T47D (cell line): ENCODE results near the gene CBLB.

Experiments used
- DNase-seq, 2 experiments: peaks; one replicate each; pipeline versions ENCODE4 v3.0.0 to v3.0.0-alpha.2; 2011 to 2012; ENCODE audit warnings: low read depth in 1 of 2, low spot score in 1 of 2
- JUND ChIP-seq: IDR thresholded peaks from 2 replicates; pipeline ENCODE4 v1.6.1; 2012; ENCODE audit warnings: low read depth
- in situ Hi-C: cut with HindIII; loops from 2 replicates; pipeline ENCODE4 v1.10.0; 2016; ENCODE audit warnings: low sequenced_read_pairs, low pct_unique_long_range_greater_than_20kb

The CBLB gene

GRCh38 chr3:105834768-105835167 is 34.0 kb downstream of the CBLB start:
- TF ChIP-seq JUND: no peak
- no peak for DNase-seq
- in situ Hi-C loops: no loop called here

DNA sequence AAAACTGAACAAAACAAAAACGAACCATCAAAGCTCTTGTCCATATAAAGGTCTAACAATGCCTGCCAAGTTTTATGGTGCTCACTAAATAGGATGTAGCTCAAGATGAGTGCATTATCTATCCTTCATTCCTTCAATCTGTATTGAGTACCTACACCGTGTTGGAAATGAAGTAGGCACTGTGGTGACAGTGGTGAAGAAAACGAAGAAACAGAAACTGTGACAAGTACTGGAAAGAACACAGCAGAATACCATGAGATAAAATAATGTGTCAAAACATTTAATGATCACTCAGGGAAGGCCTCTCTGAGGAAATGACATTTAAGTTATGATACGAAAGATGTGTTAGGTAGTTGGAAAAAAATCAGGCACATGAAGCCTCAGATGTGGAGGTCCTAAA is 36.2 kb downstream of the CBLB start:
- in situ Hi-C loops: no loop called here
- no peak for DNase-seq

DNA sequence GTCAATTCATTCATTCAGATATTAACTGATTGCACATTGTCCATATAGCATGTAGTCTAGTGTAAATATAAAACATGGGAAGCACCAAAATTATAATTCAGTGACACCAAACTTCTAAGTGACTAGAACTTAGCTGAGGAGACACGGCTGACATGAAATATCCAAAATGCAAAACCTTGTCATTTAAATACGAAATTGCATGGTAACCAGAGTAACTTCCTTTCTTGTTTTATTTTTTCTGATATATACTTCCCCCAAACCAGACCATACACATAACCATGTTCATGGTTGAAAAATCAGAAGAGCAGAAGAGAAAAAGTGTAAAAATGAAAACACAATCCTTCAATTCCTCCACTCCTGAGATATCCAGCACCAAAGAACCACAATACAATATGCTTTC is 38.0 kb downstream of the CBLB start:
- in situ Hi-C loops: no loop called here
- DNase-seq: no peak
- no peak for TF ChIP-seq JUND

More for the DNA sequence above, 36.2 kb downstream of the CBLB start:
- no peak for TF ChIP-seq JUND

- in situ Hi-C loops: no loop called here
- DNase-seq: no peak
- no peak for TF ChIP-seq JUND
These were observed 38.8 kb downstream of the CBLB start for GRCh38 chr3:105829871-105830622.

- in situ Hi-C loops: no loop called here
- no peak for TF ChIP-seq JUND
- no peak for DNase-seq
These were observed 39.6 kb downstream of the CBLB start for GRCh38 chr3:105829229-105829628.

DNA sequence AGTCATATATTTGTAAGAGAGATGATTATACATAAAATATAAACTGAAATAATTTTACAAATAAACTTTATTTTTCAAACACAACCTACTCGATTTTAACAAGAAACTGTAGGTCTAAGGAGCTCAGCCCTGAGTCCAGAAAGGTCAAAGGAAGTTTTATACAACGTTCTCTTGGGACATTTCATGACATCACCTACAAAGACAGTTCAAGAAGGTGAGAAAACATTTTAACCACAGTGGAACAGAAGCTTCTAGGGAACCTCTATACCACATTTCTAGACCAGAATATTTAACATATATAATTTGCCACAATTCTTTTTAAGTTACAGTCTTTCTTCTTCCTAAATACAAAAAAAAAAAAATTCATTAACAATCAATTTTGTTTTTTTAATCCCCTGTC is 40.1 kb downstream of the CBLB start:
- in situ Hi-C loops: no loop called here

GRCh38 chr3:105827959-105828358 is 40.9 kb downstream of the CBLB start:
- DNase-seq: peak in 1 of 2 experiments; percentile 33
- in situ Hi-C loops: no loop called here
- no peak for TF ChIP-seq JUND

More for the DNA sequence above, 40.1 kb downstream of the CBLB start:
- no peak for TF ChIP-seq JUND
- DNase-seq: no peak

DNA sequence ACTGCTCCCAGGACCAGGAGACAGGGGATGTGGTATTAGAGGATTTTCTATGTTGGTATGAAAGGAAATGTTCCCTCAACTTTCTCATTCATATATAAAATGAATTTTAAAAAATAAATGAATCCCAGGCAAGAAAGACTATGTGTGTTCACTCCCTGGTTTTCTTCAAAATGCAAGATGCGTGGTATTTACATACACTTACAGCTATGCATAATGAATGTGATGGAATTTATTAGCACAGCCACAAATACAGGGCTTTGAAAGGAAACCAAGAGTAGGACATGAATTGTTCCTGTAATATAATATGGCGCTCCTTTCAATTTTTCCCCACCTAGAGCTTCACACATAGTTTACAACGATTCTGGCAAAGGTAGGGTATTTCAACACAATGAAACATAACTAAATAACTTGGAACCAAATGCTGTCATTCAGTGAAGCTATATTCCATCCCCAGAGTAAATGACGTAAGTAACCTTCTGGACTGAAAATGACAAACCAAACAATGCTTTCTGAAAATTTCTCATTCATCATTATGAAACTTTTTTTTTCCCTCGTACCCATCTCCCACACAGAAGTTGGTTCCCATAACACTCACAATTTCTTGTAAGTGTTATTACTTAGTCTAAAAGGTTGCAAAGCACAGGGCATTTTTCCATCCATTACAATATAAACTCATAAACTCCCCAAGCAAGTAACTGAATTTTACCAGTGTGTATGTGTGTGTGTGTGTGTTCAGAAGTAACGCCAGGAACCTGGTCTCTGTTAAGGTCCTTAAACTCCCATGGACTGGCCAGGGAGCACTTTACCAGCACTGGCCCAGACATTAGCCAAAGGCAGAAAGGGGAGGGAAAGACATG is 41.8 kb downstream of the CBLB start:
- in situ Hi-C loops: no loop called here
- TF ChIP-seq JUND: no peak
- DNase-seq: no peak

GRCh38 chr3:105824129-105824528 is 44.7 kb downstream of the CBLB start:
- no peak for DNase-seq
- TF ChIP-seq JUND: no peak
- in situ Hi-C loops: no loop called here

GRCh38 chr3:105823149-105823867 is 45.5 kb downstream of the CBLB start:
- no peak for TF ChIP-seq JUND
- no peak for DNase-seq
- in situ Hi-C loops: no loop called here

- no peak for TF ChIP-seq JUND
- no peak for DNase-seq
- in situ Hi-C loops: no loop called here
These were observed 46.4 kb downstream of the CBLB start for GRCh38 chr3:105822171-105823123.

DNA sequence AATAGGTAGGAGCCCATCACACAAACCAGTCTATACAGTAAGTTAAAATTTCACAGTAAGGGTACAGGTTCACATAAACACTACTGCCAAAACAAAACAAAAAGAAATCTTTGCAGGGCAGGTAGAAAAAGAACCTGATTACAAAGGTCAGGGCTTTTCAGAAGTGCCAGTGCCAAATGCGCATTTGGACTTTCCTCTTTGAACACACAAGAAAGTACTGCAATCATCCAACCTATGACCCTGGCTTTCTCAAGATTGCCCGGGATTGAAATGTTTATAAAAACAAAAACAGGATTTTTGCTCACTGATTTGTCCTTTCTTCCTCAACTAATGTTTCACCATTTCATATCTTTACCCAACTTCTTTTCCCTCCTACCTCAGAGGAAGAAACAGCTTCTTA is 47.4 kb downstream of the CBLB start:
- in situ Hi-C loops: no loop called here
- DNase-seq: no peak
- TF ChIP-seq JUND: no peak
